ENCODE data around the gene TMEM43. TPM values are rescaled to one million over a fixed set of nuclear protein-coding genes. Genes with fewer than 3 reads are reported as not detected.

The TMEM43 gene
- total and polyA plus RNA-seq, 2 experiments from 2014 or later: 59.4 to 73.1 TPM

- H3K4me3 ChIP-seq: no peak overlapping the region
- H3K36me3 ChIP-seq (replicated peaks; ENCODE audit: insufficient read depth, low read depth): no peaks in the 10 kb centered on the region
- WGBS (ENCODE audit: low lambda C conversion rate, missing lambda C conversion rate): 85% methylated on average over 5 of the region's 5 CpGs
- TF ChIP-seq EZH2 (IDR thresholded peaks at IDR 0.05; ENCODE audit: borderline replicate concordance): no peak
- TF ChIP-seq EZH2phosphoT487 (IDR thresholded peaks at IDR 0.05; ENCODE audit: low read depth, severe bottlenecking, unreplicated experiment): no peak
- TF ChIP-seq CTCF (IDR thresholded peaks at IDR 0.05; ENCODE audit: poor library complexity): no peak
- H2AFZ ChIP-seq: no peak overlapping the region
- peaks cover 22% of the 10 kb centered on the region for H4K20me1 ChIP-seq (ENCODE audit: insufficient read depth, poor library complexity, severe bottlenecking)
- peak overlapping the region; percentile 92 for H3K27ac ChIP-seq
- H3K9me2 ChIP-seq (replicated peaks; ENCODE audit: insufficient read depth): no peaks in the 10 kb centered on the region
- no peaks in the 10 kb centered on the region for H3K9me3 ChIP-seq (ENCODE audit: low read depth)
- peak overlapping the region; percentile 88 for H3K4me2 ChIP-seq
- H3K27me3 ChIP-seq: no peaks in the 10 kb centered on the region
- DNase-seq (ENCODE audit: low spot score): peak; percentile 5
- H3K4me1 ChIP-seq (ENCODE audit: insufficient read depth): peaks cover 17% of the 10 kb centered on the region
- H3K79me2 ChIP-seq: peaks cover 63% of the 10 kb centered on the region
These were observed 2.1 kb downstream of the TMEM43 start for GRCh38 chr3:14126887-14127505.

GRCh38 chr3:14127516-14128161 lies 2.8 kb downstream of the TMEM43 start:
- 98% methylated on average over 12 of the region's 12 CpGs for WGBS (ENCODE audit: low lambda C conversion rate, missing lambda C conversion rate)
- Histone ChIP-seq H3K4me1 (ENCODE audit: insufficient read depth) (peaks cover 17% of the 10 kb centered on the region), H3K9me3 (ENCODE audit: low read depth) (no peaks in the 10 kb centered on the region), H3K4me3 (no peak overlapping the region), H2AFZ (no peak overlapping the region), H3K9me2 (replicated peaks; ENCODE audit: insufficient read depth) (no peaks in the 10 kb centered on the region), H3K27ac (no peak overlapping the region), H3K27me3 (no peaks in the 10 kb centered on the region), H3K36me3 (replicated peaks; ENCODE audit: insufficient read depth, low read depth) (no peaks in the 10 kb centered on the region), H4K20me1 (ENCODE audit: insufficient read depth, poor library complexity, severe bottlenecking) (peaks cover 22% of the 10 kb centered on the region), H3K79me2 (peaks cover 56% of the 10 kb centered on the region), H3K4me2 (no peak overlapping the region)
- TF ChIP-seq EZH2 (IDR thresholded peaks at IDR 0.05; ENCODE audit: borderline replicate concordance): no peak
- TF ChIP-seq CTCF (IDR thresholded peaks at IDR 0.05; ENCODE audit: poor library complexity): no peak
- no peak for TF ChIP-seq EZH2phosphoT487 (IDR thresholded peaks at IDR 0.05; ENCODE audit: low read depth, severe bottlenecking, unreplicated experiment)
- DNase-seq (ENCODE audit: low spot score): no peak

GRCh38 chr3:14128724-14129123 lies 3.9 kb downstream of the TMEM43 start:
- TF ChIP-seq EZH2 (IDR thresholded peaks at IDR 0.05; ENCODE audit: borderline replicate concordance) (no peak), EZH2phosphoT487 (IDR thresholded peaks at IDR 0.05; ENCODE audit: low read depth, severe bottlenecking, unreplicated experiment) (no peak), CTCF (IDR thresholded peaks at IDR 0.05; ENCODE audit: poor library complexity) (no peak)
- Histone ChIP-seq H4K20me1 (ENCODE audit: insufficient read depth, poor library complexity, severe bottlenecking) (peaks cover 22% of the 10 kb centered on the region), H3K9me3 (ENCODE audit: low read depth) (no peaks in the 10 kb centered on the region), H3K27me3 (no peaks in the 10 kb centered on the region), H3K9me2 (replicated peaks; ENCODE audit: insufficient read depth) (no peaks in the 10 kb centered on the region), H3K79me2 (peaks cover 45% of the 10 kb centered on the region), H3K27ac (no peak overlapping the region), H3K4me2 (no peak overlapping the region), H3K4me1 (ENCODE audit: insufficient read depth) (peaks cover 10% of the 10 kb centered on the region), H2AFZ (no peak overlapping the region), H3K4me3 (no peak overlapping the region), H3K36me3 (replicated peaks; ENCODE audit: insufficient read depth, low read depth) (no peaks in the 10 kb centered on the region)
- no peak for DNase-seq (ENCODE audit: low spot score)
- WGBS (ENCODE audit: low lambda C conversion rate, missing lambda C conversion rate): 98% methylated on average over 5 of the region's 5 CpGs

Data from hepatocyte (in vitro differentiated cells).